ENCODE results near the gene GFAP.

DNA sequence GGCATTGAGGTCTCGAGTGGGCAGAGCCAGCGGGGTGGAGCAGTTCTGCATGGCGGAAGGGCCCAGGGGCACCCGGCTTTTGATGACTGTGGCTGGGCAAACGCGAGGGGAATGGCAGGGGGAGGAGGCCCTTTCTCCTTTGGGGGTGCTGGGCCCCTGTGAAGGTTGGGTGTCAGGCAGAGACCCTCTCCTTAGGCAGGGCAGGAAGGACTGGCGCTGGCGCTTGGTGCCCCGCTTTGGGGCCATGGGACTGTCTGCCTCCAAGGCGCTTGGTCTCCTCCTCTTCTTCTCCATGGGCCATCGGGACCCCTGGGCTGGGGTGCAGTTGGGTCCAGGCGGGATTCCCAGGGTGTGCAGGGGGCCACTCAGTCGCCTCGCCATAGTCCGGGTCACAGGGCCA, 12.8 kb upstream of the GFAP start:
- TF ChIP-seq, protein P1, sequence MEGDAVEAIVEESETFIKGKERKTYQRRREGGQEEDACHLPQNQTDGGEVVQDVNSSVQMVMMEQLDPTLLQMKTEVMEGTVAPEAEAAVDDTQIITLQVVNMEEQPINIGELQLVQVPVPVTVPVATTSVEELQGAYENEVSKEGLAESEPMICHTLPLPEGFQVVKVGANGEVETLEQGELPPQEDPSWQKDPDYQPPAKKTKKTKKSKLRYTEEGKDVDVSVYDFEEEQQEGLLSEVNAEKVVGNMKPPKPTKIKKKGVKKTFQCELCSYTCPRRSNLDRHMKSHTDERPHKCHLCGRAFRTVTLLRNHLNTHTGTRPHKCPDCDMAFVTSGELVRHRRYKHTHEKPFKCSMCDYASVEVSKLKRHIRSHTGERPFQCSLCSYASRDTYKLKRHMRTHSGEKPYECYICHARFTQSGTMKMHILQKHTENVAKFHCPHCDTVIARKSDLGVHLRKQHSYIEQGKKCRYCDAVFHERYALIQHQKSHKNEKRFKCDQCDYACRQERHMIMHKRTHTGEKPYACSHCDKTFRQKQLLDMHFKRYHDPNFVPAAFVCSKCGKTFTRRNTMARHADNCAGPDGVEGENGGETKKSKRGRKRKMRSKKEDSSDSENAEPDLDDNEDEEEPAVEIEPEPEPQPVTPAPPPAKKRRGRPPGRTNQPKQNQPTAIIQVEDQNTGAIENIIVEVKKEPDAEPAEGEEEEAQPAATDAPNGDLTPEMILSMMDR (IDR thresholded peaks at IDR 0.05) = no peak
- TF ChIP-seq EP300 (IDR thresholded peaks at IDR 0.05) = no peak
- TF ChIP-seq POLR2A (IDR thresholded peaks at IDR 0.05) = no peak
- no peak for TF ChIP-seq POLR2AphosphoS5 (IDR thresholded peaks at IDR 0.05)
